Measurements from ENCODE around the gene MYT1. TPM values are rescaled to one million over a fixed set of nuclear protein-coding genes. Genes with fewer than 3 reads are reported as not detected.
A peak's percentile ranks its signal among the peaks of the same experiment; 100 is the strongest.

MYT1 gene
- total and polyA plus RNA-seq, 2 of the 13 experiments (the other 11 are each of a cell fraction or from before 2014, with no cell fraction given) = 0.58 to 2.5 TPM

GRCh38 chr20:64189986-64190385, 25.7 kb downstream of the MYT1 start (continued):
- TF ChIP-seq AHDC1 (CRISPR knock-in tag; IDR thresholded peaks at IDR 0.05; ENCODE audit: borderline replicate concordance) = no peak
- no peak for TF ChIP-seq NR2F2 (IDR thresholded peaks at IDR 0.05; ENCODE audit: borderline replicate concordance, low read depth)
- TF ChIP-seq MEF2D (CRISPR knock-in tag; IDR thresholded peaks at IDR 0.05) = no peak
- TF ChIP-seq CENPBD1 (CRISPR knock-in tag; IDR thresholded peaks at IDR 0.05; ENCODE audit: borderline replicate concordance, low read depth) = no peak
- TF ChIP-seq ZSCAN9 (CRISPR knock-in tag; IDR thresholded peaks at IDR 0.05; ENCODE audit: borderline replicate concordance) = no peak
- TF ChIP-seq KLF16 (CRISPR knock-in tag; IDR thresholded peaks at IDR 0.05) = no peak
- TF ChIP-seq SMARCE1 (IDR thresholded peaks at IDR 0.05; ENCODE audit: borderline replicate concordance) = no peak
- no peak for TF ChIP-seq ZNF567 (CRISPR knock-in tag; IDR thresholded peaks at IDR 0.05; ENCODE audit: borderline replicate concordance)
- peak; percentile 17; the same call in 1 of the 2 replicates for TF ChIP-seq MED13 (CRISPR knock-in tag; IDR thresholded peaks at IDR 0.05)
- peak; percentile 38; the same call in 1 of the 2 replicates for TF ChIP-seq CTCF (CRISPR knock-in tag; IDR thresholded peaks at IDR 0.05)
- no peak for TF ChIP-seq ATM (IDR thresholded peaks at IDR 0.05; ENCODE audit: borderline replicate concordance)
- TF ChIP-seq ATF5 (CRISPR knock-in tag; IDR thresholded peaks at IDR 0.05; ENCODE audit: low read depth) = no peak
- TF ChIP-seq RCOR2 (CRISPR knock-in tag; IDR thresholded peaks at IDR 0.05) = no peak
- TF ChIP-seq ZMYM2 (CRISPR knock-in tag; IDR thresholded peaks at IDR 0.05) = 0 out of 2 replicates have a peak, but pooled peaks have one; percentile 18
- TF ChIP-seq ZMAT5 (CRISPR knock-in tag; IDR thresholded peaks at IDR 0.05; ENCODE audit: borderline replicate concordance, low read depth) = no peak
- no peak for TF ChIP-seq ZFP37 (CRISPR knock-in tag; IDR thresholded peaks at IDR 0.05; ENCODE audit: borderline replicate concordance)
- TF ChIP-seq ZNF512B (CRISPR knock-in tag; IDR thresholded peaks at IDR 0.05; ENCODE audit: borderline replicate concordance) = no peak
- no peak for TF ChIP-seq ZKSCAN8 (CRISPR knock-in tag; IDR thresholded peaks at IDR 0.05; ENCODE audit: borderline replicate concordance)
- TF ChIP-seq TEAD3 (CRISPR knock-in tag; optimal IDR thresholded peaks at IDR 0.05; ENCODE audit: borderline replicate concordance) = peak; percentile 17

Measured in HepG2 (cell line).